IPS DF 4.7 (cell line): Measurements from ENCODE around the gene ETFB.
"Not testable (repeated sequence)": the region's sequence is repeated elsewhere in the genome, so short reads cannot be mapped to it uniquely, and the experiment has no call there.

ENCODE experiments used
- DNase-seq: peaks from one replicate; pipeline ENCODE4 v3.0.0-alpha.2; 2013; ENCODE audit warnings: low spot score; ENCODE audit errors: extremely low read depth

ETFB gene

DNA sequence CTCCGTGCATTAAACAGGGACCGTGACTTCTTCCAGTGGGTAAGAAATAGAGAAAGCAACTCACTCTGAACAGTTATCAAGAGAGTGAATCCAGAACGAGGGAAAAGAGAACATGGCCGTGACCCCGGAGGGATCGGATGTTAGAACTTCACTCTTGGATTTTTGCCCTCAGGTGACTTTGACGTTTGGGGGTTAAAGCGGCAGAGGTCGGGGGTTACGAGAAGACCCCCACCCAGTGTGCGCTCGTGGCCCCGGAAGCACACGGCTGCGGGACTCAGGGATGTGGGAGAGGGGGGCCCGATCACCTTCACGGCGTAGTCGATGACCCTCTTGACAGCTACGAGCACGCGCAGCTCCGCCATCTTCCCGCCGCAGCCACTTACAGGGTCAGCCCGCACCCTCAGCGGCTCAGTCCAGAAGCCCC is at the start of gene ETFB:
Gene ETFB (minus strand): TSS at position 424 of the 424 bp plus-strand sequence. CDS start 62 bp downstream, at position 362.
- no peak for DNase-seq

GRCh38 chr19:51415187-51415586 is 49.0 kb upstream of the ETFB start:
- no peak for DNase-seq

DNA sequence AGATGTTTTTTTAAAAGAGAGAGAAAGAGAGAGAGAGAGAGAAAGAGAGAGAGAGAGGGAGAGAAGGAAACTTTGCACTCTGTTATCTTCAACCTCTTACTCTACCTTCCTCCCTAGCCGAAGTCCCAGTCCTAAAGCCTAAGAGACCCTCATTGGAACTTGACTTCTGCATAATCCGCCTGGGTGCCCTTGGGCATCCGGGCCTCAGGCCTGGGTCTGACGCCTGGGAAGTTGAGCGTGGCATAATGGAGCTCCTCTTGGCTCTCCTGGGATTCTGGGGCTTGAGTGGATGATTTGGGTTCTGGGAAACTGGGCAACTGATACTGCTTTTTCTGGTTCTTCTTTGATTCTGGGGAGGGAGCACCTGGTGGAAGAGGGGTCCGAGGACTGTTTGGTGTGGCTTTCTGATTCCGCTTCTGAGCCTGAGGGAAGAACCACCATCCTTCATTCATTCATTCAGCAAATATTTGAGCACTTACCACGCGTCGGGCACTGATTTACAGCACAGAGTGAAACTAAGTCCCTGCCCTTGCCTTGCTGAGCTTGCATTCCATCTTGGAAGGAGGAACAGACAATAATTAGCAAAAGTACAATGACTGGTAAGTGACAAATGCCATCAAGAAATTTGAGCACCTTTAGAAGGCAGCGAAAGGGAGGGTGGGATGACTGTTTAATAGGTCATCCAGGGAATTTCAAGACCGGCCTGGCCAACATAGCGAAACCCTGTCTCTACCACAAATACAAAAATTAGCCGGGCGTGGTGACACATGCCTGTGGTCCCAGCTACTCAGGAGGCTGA is 45.0 kb upstream of the ETFB start:
- no peak for DNase-seq

- no peak for DNase-seq
Measured at GRCh38 chr19:51407511-51408131, 41.4 kb upstream of the ETFB start.

DNA sequence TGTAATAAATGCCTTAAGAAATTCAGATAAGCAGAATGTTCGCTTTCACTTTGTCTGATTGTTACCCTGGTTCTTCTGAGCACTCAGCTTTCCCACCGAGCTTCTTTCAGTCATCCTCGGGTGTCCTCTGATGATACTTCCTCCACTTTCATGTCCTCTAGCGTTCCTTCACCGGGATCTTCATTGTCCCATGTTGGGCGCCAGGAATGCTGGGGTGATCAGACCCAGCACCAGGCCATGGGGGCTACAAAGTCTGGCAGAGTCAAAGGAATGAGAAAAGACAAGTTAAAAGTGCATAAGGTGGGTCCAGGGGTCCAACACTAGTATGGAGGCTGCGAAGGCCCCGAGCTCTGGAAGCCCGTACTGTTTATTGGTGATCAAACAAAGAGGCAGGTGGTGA is 35.9 kb upstream of the ETFB start:
- DNase-seq: no peak

- not testable (repeated sequence) for DNase-seq
Measured at GRCh38 chr19:51399936-51400335, 33.7 kb upstream of the ETFB start.

GRCh38 chr19:51399231-51399630 is 33.0 kb upstream of the ETFB start:
- DNase-seq: no peak

- DNase-seq: no peak
Measured at GRCh38 chr19:51398096-51398704, 32.0 kb upstream of the ETFB start.

- not testable (repeated sequence) for DNase-seq
Measured at GRCh38 chr19:51397453-51397852, 31.3 kb upstream of the ETFB start.

- DNase-seq: no peak
Measured at GRCh38 chr19:51396175-51396574, 30.0 kb upstream of the ETFB start.

- DNase-seq: peak; percentile 99
Measured at GRCh38 chr19:51394050-51394836, 28.1 kb upstream of the ETFB start.

DNA sequence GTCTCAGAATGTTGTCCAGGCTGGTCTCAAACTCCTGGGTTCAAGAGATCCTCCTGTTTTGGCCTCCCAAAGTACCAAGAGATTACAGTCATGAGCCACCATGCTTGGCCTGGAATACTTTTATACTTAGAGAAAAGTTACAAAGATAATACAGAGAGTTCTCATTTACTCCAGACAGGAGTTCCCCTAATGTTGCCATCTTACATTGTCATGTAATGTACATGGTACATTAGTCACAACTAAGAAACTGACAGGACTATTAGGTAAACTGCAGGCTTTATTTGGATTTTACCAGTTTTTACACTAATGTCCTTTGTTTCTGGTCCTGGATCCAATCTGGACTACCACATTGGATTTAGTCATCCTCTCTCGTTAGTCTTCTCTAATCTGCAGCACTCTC is 26.5 kb upstream of the ETFB start:
- DNase-seq: no peak

GRCh38 chr19:51391073-51391611 is 25.0 kb upstream of the ETFB start:
- no peak for DNase-seq

GRCh38 chr19:51389143-51389542 is 23.0 kb upstream of the ETFB start:
- no peak for DNase-seq

DNA sequence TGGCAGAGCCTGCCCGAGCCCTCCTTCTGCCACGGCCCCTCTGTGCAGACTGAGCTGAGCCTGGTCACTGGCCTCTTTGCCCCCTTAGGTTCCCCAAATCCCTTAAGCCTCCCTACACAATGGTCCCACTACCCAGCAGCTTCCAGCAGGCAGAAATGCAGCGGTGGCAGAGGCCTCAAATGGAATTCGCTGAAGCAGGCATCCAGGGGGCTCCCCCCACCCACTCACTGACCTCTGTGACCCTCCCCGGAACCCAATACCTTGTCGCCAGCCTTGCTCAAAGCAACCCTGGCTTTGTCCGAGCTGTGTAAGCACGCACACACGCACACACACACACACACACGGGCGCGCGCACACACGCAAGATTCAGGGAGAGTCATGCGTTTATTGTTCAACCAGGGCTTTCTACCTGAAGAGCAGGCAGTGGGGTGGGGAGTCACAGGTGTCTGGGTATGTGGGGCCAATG is 21.8 kb upstream of the ETFB start, which contains the start of gene LIM2:
Gene LIM2 (minus strand): TSS at position 51 of the 466 bp plus-strand sequence. CDS start 531 bp downstream, outside the sequence.
- no peak for DNase-seq

GRCh38 chr19:51386882-51387520 is 20.8 kb upstream of the ETFB start:
- DNase-seq: no peak

DNA sequence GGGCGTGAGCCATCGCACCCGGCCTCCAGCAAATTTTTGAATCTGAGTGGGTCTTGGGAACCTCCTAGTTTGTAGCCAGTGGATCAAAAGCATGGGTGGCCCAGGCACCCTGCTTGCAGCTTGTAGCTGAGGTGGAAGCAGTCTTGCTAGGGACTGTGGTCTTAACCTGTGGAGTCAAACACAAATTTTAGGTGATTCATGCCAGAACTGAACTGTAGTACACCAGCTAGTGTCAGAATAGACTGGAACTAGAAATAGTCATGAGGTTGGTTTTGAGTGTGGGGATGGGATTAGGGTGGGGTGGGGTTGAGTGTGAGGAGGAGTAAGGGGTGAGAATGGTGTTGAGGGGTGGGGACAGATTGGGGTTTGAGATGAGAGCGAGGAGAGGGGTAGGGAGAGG is 15.8 kb upstream of the ETFB start:
- DNase-seq: no peak

DNA sequence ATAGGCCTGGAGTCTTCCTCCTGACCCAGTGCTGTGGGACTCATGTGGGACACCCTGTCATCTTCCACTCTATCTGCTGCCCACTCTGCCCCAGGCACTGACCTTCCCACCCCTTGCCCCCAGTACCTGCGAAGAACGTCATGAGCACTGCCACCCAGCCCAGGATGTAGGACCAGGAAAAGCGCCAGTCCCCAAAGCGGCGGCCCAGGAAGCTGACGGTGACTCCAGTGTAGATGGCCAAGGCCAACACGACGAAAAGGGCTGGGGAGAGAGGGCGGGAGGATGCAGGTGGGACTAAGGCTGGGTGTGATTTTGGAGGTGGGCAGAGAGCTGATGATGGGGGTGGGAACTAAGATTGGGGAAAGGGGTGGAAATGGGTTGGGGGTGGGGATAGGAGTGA is 14.2 kb upstream of the ETFB start:
- DNase-seq: no peak

DNA sequence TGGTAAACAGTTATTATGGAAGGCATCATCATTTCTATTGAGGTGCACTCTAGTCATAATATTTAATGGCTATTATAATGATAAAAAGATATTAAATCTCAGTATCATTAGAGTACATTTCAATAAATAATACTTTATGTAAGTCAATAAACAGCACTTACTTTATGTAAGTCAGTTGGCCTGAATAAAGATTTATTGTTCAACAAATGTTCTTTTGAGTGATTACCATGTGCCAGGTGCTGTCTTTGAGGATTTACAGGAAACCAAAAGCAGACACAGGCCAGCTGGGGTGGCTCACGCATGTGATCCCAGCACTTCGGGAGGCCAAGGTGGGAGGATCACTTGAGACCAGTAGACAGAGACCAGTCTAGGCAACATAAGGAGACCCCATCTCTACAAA is 11.2 kb upstream of the ETFB start:
- no peak for DNase-seq

DNA sequence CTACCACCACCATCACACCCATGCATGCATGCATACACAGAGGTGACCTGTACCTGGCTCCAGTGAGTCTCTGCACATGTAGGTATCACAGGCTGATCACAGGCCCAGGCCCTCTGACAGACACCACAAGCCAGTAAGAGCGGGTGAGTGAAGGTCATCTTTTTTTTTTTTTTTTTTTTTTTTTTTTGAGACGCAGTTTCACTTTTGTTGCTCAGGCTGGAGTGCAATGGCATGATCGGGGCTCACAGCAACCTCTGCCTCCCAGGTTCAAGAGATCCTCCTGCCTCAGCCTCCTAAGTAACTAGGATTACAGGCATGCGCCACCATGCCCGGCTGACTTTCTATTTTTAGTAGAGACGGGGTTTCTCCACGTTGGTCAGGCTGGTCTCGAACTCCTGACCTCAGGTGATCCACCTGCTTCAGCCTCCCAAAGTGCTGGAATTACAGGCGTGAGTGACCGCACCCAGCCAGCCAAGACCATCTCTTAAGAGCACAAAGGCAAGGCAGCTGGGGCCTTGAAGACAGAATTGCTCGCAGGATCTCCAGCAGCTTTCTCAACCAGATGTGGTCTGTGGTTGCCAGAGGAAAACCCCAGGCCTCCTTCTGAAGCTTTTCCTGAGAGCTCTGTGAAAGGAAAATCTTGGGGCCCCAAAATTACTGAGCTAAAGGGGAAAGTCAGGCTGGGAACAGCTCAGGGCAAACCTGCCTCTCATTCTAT is 9.5 kb upstream of the ETFB start:
- DNase-seq: no peak
